ENCODE measurements around the gene OCIAD1. TPM values are rescaled to one million over a fixed set of nuclear protein-coding genes. Genes with fewer than 3 reads are reported as not detected.
"Not testable (repeated sequence)": the region's sequence is repeated elsewhere in the genome, so short reads cannot be mapped to it uniquely, and the experiment has no call there.

OCIAD1 gene
- total RNA-seq, 1 donor from 2014 or later, result 72.4 TPM

GRCh38 chr4:48836658-48837057 lies 5.8 kb downstream of the OCIAD1 start:
- TF ChIP-seq POLR2AphosphoS5 (IDR thresholded peaks at IDR 0.05; ENCODE audit: insufficient read depth in 1 of 2, low read depth in 1 of 2), result no peak
- TF ChIP-seq CTCF (IDR thresholded peaks at IDR 0.05), result no peak
- no peak for TF ChIP-seq POLR2A (IDR thresholded peaks at IDR 0.05)

GRCh38 chr4:48841045-48841827 lies 10.3 kb downstream of the OCIAD1 start:
- Histone ChIP-seq H3K27me3 (no peaks in the 10 kb centered on the region), H3K9me3 (no peaks in the 10 kb centered on the region), H3K27ac (no peak overlapping the region), H3K4me1 (peaks cover 6% of the 10 kb centered on the region), H3K36me3 (peaks cover 0 to 40% of the 10 kb centered on the region in 2 donors), H3K4me3 (no peak overlapping the region)
- intact Hi-C loops (cut with DNase I), result no loop called here
- TF ChIP-seq POLR2AphosphoS5 (IDR thresholded peaks at IDR 0.05; ENCODE audit: insufficient read depth in 1 of 2, low read depth in 1 of 2), result no peak
- no peak for TF ChIP-seq POLR2A (IDR thresholded peaks at IDR 0.05)
- no peak for TF ChIP-seq CTCF (IDR thresholded peaks at IDR 0.05)
- DNase-seq (ENCODE audit: extremely low spot score in 2 of 2), result no peak

More at GRCh38 chr4:48836658-48837057, 5.8 kb downstream of the OCIAD1 start:
- Histone ChIP-seq H3K27me3 (no peaks in the 10 kb centered on the region), H3K27ac (no peak overlapping the region), H3K36me3 (peaks cover 0 to 42% of the 10 kb centered on the region in 2 donors), H3K4me1 (peaks cover 21% of the 10 kb centered on the region), H3K4me3 (no peak overlapping the region), H3K9me3 (no peaks in the 10 kb centered on the region)
- DNase-seq (ENCODE audit: extremely low spot score in 2 of 2), result no peak
- intact Hi-C loops (cut with DNase I), result no loop called here

- TF ChIP-seq POLR2A (IDR thresholded peaks at IDR 0.05) (no peak), POLR2AphosphoS5 (IDR thresholded peaks at IDR 0.05; ENCODE audit: insufficient read depth in 1 of 2, low read depth in 1 of 2) (no peak), CTCF (IDR thresholded peaks at IDR 0.05) (no peak)
- peaks cover 0 to 31% of the 10 kb centered on the region in 2 donors for H3K36me3 ChIP-seq
- peaks cover 12% of the 10 kb centered on the region for H3K4me1 ChIP-seq
- H3K4me3 ChIP-seq, result no peak overlapping the region
- H3K9me3 ChIP-seq, result no peaks in the 10 kb centered on the region
- H3K27me3 ChIP-seq, result no peaks in the 10 kb centered on the region
- intact Hi-C loops (cut with DNase I), result no loop called here
- DNase-seq (ENCODE audit: extremely low spot score in 2 of 2), result no peak
- H3K27ac ChIP-seq, result no peak overlapping the region
Measured at GRCh38 chr4:48844843-48845242, 14.0 kb downstream of the OCIAD1 start.

GRCh38 chr4:48848799-48849198 lies 17.9 kb downstream of the OCIAD1 start:
- DNase-seq (ENCODE audit: extremely low spot score in 2 of 2); H3K4me3 ChIP-seq; H3K27me3 ChIP-seq; H3K27ac ChIP-seq; intact Hi-C loops (cut with DNase I); H3K9me3 ChIP-seq; H3K4me1 ChIP-seq: not testable (repeated sequence)
- H3K36me3 ChIP-seq, result peaks cover 0 to 31% of the 10 kb centered on the region in 2 donors

GRCh38 chr4:48851651-48852050 lies 20.8 kb downstream of the OCIAD1 start:
- H3K4me1 ChIP-seq, result peaks cover 4% of the 10 kb centered on the region
- TF ChIP-seq CTCF (IDR thresholded peaks at IDR 0.05) (no peak), POLR2A (IDR thresholded peaks at IDR 0.05) (no peak)
- intact Hi-C loops (cut with DNase I), result no loop called here
- no peaks in the 10 kb centered on the region for H3K27me3 ChIP-seq
- no peak for DNase-seq (ENCODE audit: extremely low spot score in 2 of 2)
- H3K9me3 ChIP-seq, result no peaks in the 10 kb centered on the region
- H3K4me3 ChIP-seq, result no peak overlapping the region
- peaks cover 0 to 35% of the 10 kb centered on the region in 2 donors for H3K36me3 ChIP-seq
- H3K27ac ChIP-seq, result no peak overlapping the region

Measured in vagina (tissue), 2 donors.